Colonic mucosa (tissue), 4 donors: ENCODE results near the gene HUNK. TPM values are rescaled to one million over a fixed set of nuclear protein-coding genes. Genes with fewer than 3 reads are reported as not detected.
A peak's percentile ranks its signal among the peaks of the same experiment; 100 is the strongest.

Source experiments
- DNase-seq: peaks from one replicate; pipeline ENCODE4 v3.0.0-alpha.2; 2020
- H3K27ac ChIP-seq: fragments of 200-600 bp; one replicate; pipeline ENCODE4 v1.8.0; 2021
- H3K27me3 ChIP-seq: fragments of 200-600 bp; one replicate; pipeline ENCODE4 v1.8.0; 2021
- H3K36me3 ChIP-seq: fragments of 200-600 bp; one replicate; pipeline ENCODE4 v1.8.0; 2021
- H3K4me1 ChIP-seq: fragments of 200-600 bp; one replicate; pipeline ENCODE4 v1.8.0; 2021; ENCODE audit warnings: mild to moderate bottlenecking
- H3K4me3 ChIP-seq: fragments of 200-600 bp; one replicate; pipeline ENCODE4 v1.8.0; 2021
- H3K9ac ChIP-seq, 2 donors: one replicate each; pipeline ENCODE4 v1.7.0; 2013; ENCODE audit warnings: control low read depth in 2 of 2, low read depth in 2 of 2, low read length in 2 of 2
- H3K9me3 ChIP-seq: fragments of 200-600 bp; one replicate; pipeline ENCODE4 v1.8.0; 2021
- intact Hi-C: fragments of 100-400 bp; cut with DNase I; formaldehyde crosslinking; loops from one replicate; pipeline ENCODE4 v1.14.1; 2022
- total RNA-seq, 2 donors: library from RNA; stranded (reverse); fragmentation: NEBNext Ultra II Directional in 1 of 2; extraction: Animal tissue kit (Norgen Biotek cat#: 25700) in 1 of 2; gene quantifications; one replicate each; pipeline ENCODE4 v1.2.1, GENCODE V29; 2021
- TF ChIP-seq, protein P1 (sequence below): fragments of 200-600 bp; IDR thresholded peaks from one replicate; pipeline ENCODE4 v1.8.0; 2022; ENCODE audit warnings: antibody characterized with exemption, mild to moderate bottlenecking
- donor health status: healthy.
- donor health status: DM: no; HTN: no; CAD: no.
- donor health status: DM: no; HTN: no; CAD: no.

Gene HUNK
- total RNA-seq, 2 donors from 2014 or later, result 7.2 to 13.0 TPM

DNA sequence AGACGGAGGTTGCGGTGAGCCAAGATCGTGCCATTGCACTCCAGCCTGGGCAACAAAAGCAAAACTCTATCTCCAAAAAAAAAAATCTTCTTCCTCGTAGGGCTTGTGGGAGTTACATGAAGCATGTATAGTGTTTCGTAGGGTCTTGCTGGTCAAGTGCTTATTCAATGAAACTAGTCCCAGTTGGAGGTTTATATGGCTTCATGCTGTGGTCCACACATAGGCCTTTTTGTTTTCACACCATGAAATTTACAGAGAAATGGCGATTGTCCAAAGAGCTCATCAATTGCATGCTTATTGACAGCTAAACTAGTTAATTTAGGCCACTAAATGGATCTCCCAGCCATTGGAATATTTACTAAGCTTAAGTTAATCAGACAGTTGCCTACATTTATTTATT, 29.6 kb downstream of the HUNK start:
- no peak for DNase-seq
- no peak overlapping the region for H3K9ac ChIP-seq
- no peaks in the 10 kb centered on the region for H3K36me3 ChIP-seq
- H3K9me3 ChIP-seq, result no peaks in the 10 kb centered on the region
- H3K4me1 ChIP-seq, result no peaks in the 10 kb centered on the region
- H3K27me3 ChIP-seq, result no peaks in the 10 kb centered on the region
- no peak overlapping the region for H3K4me3 ChIP-seq
- TF ChIP-seq, protein P1, sequence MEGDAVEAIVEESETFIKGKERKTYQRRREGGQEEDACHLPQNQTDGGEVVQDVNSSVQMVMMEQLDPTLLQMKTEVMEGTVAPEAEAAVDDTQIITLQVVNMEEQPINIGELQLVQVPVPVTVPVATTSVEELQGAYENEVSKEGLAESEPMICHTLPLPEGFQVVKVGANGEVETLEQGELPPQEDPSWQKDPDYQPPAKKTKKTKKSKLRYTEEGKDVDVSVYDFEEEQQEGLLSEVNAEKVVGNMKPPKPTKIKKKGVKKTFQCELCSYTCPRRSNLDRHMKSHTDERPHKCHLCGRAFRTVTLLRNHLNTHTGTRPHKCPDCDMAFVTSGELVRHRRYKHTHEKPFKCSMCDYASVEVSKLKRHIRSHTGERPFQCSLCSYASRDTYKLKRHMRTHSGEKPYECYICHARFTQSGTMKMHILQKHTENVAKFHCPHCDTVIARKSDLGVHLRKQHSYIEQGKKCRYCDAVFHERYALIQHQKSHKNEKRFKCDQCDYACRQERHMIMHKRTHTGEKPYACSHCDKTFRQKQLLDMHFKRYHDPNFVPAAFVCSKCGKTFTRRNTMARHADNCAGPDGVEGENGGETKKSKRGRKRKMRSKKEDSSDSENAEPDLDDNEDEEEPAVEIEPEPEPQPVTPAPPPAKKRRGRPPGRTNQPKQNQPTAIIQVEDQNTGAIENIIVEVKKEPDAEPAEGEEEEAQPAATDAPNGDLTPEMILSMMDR, result no peak
- H3K27ac ChIP-seq, result no peak overlapping the region
- intact Hi-C loops, result no loop called here

- H3K9ac ChIP-seq, result no peak overlapping the region
- H3K27ac ChIP-seq, result no peak overlapping the region
- H3K27me3 ChIP-seq, result no peaks in the 10 kb centered on the region
- no peak overlapping the region for H3K4me3 ChIP-seq
- no peaks in the 10 kb centered on the region for H3K36me3 ChIP-seq
- TF ChIP-seq, protein P1, result no peak
- H3K9me3 ChIP-seq, result no peaks in the 10 kb centered on the region
- intact Hi-C loops, result no loop called here
- H3K4me1 ChIP-seq, result no peaks in the 10 kb centered on the region
- no peak for DNase-seq
Observed at GRCh38 chr21:31903896-31904295, 31.1 kb downstream of the HUNK start.

GRCh38 chr21:31905503-31906451, 33.0 kb downstream of the HUNK start:
- H3K27ac ChIP-seq, result no peak overlapping the region
- DNase-seq, result no peak
- H3K27me3 ChIP-seq, result no peaks in the 10 kb centered on the region
- no peaks in the 10 kb centered on the region for H3K9me3 ChIP-seq
- intact Hi-C loops, result no loop called here
- no peaks in the 10 kb centered on the region for H3K4me1 ChIP-seq
- H3K4me3 ChIP-seq, result no peak overlapping the region
- no peak overlapping the region for H3K9ac ChIP-seq
- H3K36me3 ChIP-seq, result no peaks in the 10 kb centered on the region
- TF ChIP-seq, protein P1, result no peak

DNA sequence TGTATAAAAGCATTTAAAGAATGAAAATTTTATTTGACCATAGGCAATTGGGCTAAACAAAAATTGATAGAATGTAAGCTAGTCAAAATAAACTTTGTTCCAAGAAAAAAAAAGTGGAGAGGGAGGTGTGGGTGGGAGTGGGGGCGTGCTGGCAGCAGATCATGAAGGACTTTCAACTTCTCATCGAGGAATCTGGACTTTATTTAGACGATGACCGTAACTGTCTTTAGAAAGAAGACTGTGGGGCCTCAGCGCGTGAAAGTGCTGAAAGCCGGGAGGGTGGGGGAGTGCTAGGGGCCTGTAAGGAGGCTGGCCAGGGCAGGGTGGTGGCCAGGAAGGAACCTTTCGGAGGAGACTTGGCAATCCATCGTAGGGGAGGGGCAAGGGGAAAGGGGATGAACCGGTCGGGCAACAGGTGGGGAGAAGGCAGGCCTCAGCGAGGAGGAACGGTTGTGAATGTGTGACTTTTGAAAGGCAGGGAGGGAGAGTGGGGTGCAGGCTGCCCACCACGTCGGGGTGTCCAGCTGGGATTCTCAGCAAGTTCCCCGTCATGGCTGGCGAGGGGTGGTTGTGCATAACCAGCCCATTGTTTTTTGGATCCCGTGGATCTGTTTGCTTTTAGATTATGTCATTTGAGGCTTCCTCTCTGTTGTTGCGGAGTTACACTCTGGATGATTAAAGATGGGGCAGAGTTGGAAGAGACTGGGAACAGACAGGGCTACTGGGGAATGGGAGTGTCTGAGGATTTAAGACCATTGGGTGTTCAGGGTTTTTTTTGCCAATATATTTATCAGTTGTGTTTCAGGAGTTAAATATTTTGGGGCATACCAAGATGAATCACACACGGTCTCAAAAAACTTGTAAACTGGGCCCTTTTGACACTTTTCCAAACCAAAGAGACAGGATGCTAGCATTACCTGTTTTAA, 35.5 kb downstream of the HUNK start:
- H3K4me3 ChIP-seq, result no peak overlapping the region
- TF ChIP-seq, protein P1, result no peak
- DNase-seq, result peak; percentile 67
- intact Hi-C loops, result no loop called here
- H3K9me3 ChIP-seq, result no peaks in the 10 kb centered on the region
- no peak overlapping the region for H3K27ac ChIP-seq
- H3K9ac ChIP-seq, result no peak overlapping the region
- H3K36me3 ChIP-seq, result no peaks in the 10 kb centered on the region
- H3K4me1 ChIP-seq, result no peaks in the 10 kb centered on the region
- H3K27me3 ChIP-seq, result no peaks in the 10 kb centered on the region
